OCI-LY3 (cell line): ENCODE data around the gene RPP14.

Source experiments
- H2AFZ ChIP-seq: fragments of 200-600, 300-600 bp; shearing (Covaris generic); 2 replicates; pipeline ENCODE4 v1.6.0; 2014; ENCODE audit warnings: antibody characterized with exemption, low read depth, low read length
- H3K27ac ChIP-seq: fragments of 200-600, 300-600 bp; sonication (generic); 2 replicates; pipeline ENCODE4 v1.5.1; 2014; ENCODE audit warnings: mild to moderate bottlenecking, low read length, moderate library complexity, mixed read lengths
- H3K27me3 ChIP-seq: fragments of 200-600, 300-600 bp; sonication (generic); 2 replicates; pipeline ENCODE4 v1.6.1; 2014; ENCODE audit warnings: low read depth, low read length, mixed read lengths
- H3K36me3 ChIP-seq: fragments of 200-600, 300-600 bp; sonication (generic); replicated peaks from 2 replicates; pipeline ENCODE3; 2014; ENCODE audit warnings: low read depth, low read length, mixed read lengths
- H3K4me1 ChIP-seq: fragments of 300-600, 200-600 bp; sonication (generic); 2 replicates; pipeline ENCODE4 v1.6.1; 2014; ENCODE audit warnings: low read length, mixed read lengths
- H3K4me2 ChIP-seq: fragments of 200-600, 300-600 bp; sonication (generic); 2 replicates; pipeline ENCODE4 v1.6.1; 2014; ENCODE audit warnings: low read length, mixed read lengths
- H3K4me3 ChIP-seq: fragments of 300-600, 200-600 bp; sonication (generic); 2 replicates; pipeline ENCODE4 v1.5.1; 2014; ENCODE audit warnings: antibody characterized with exemption, mild to moderate bottlenecking, low read length, moderate library complexity
- H3K79me2 ChIP-seq: fragments of 300-600, 200-600 bp; shearing (Covaris generic); 2 replicates; pipeline ENCODE4 v1.6.1; 2014; ENCODE audit warnings: mild to moderate bottlenecking, low read length, mixed read lengths
- H3K9ac ChIP-seq: fragments of 300-600, 200-600 bp; shearing (Covaris generic); 2 replicates; pipeline ENCODE4 v1.6.0; 2014; ENCODE audit warnings: mild to moderate bottlenecking, low read length, moderate library complexity
- H3K9me3 ChIP-seq: fragments of 200-600, 300-600 bp; shearing (Covaris generic); 2 replicates; pipeline ENCODE4 v1.6.1; 2014; ENCODE audit warnings: low read length, mixed read lengths; ENCODE audit not compliant: insufficient read depth
- H4K20me1 ChIP-seq: fragments of 200-600, 300-600 bp; sonication (generic); 2 replicates; pipeline ENCODE4 v1.6.1; 2016; ENCODE audit warnings: low read length, mixed read lengths; ENCODE audit not compliant: insufficient read depth
- CTCF ChIP-seq: fragments of 200-600, 300-600 bp; sonication (generic); IDR thresholded peaks from 2 replicates; pipeline ENCODE4 v1.5.1; 2014; ENCODE audit warnings: antibody characterized with exemption, low read length, low read depth
- EZH2phosphoT487 ChIP-seq: fragments of 200-600 bp; shearing (Covaris generic); IDR thresholded peaks from 2 replicates; pipeline ENCODE4 v1.6.1; 2018; ENCODE audit warnings: antibody characterized with exemption, mixed run types, low read depth

The RPP14 gene

GRCh38 chr3:58341376-58341775 is 35.3 kb downstream of the RPP14 start:
- Histone ChIP-seq H3K36me3 (no peaks in the 10 kb centered on the region), H2AFZ (no peak overlapping the region), H3K4me2 (no peak overlapping the region), H3K79me2 (no peaks in the 10 kb centered on the region), H4K20me1 (no peaks in the 10 kb centered on the region), H3K9ac (no peak overlapping the region), H3K27ac (no peak overlapping the region), H3K27me3 (no peaks in the 10 kb centered on the region), H3K9me3 (no peaks in the 10 kb centered on the region), H3K4me3 (no peak overlapping the region), H3K4me1 (no peaks in the 10 kb centered on the region)
- no peak for TF ChIP-seq CTCF
- no peak for TF ChIP-seq EZH2phosphoT487

GRCh38 chr3:58342676-58343075 is 36.6 kb downstream of the RPP14 start:
- Histone ChIP-seq H3K9ac (no peak overlapping the region), H3K4me1 (no peaks in the 10 kb centered on the region), H3K27ac (no peak overlapping the region), H2AFZ (no peak overlapping the region), H3K4me3 (no peak overlapping the region), H4K20me1 (no peaks in the 10 kb centered on the region), H3K79me2 (no peaks in the 10 kb centered on the region), H3K27me3 (no peaks in the 10 kb centered on the region), H3K36me3 (no peaks in the 10 kb centered on the region), H3K4me2 (no peak overlapping the region), H3K9me3 (no peaks in the 10 kb centered on the region)
- TF ChIP-seq CTCF (no peak), EZH2phosphoT487 (no peak)

GRCh38 chr3:58345457-58345856 is 39.4 kb downstream of the RPP14 start:
- peaks cover 5% of the 10 kb centered on the region; the same call in 1 of the 2 replicates for H3K9me3 ChIP-seq
- no peaks in the 10 kb centered on the region for H3K79me2 ChIP-seq
- H3K4me2 ChIP-seq = no peak overlapping the region
- no peaks in the 10 kb centered on the region for H4K20me1 ChIP-seq
- no peaks in the 10 kb centered on the region for H3K27me3 ChIP-seq
- peaks cover 2% of the 10 kb centered on the region for H3K36me3 ChIP-seq
- H3K4me1 ChIP-seq = peaks cover 18% of the 10 kb centered on the region
- H3K4me3 ChIP-seq = no peak overlapping the region
- H2AFZ ChIP-seq = no peak overlapping the region
- no peak overlapping the region for H3K27ac ChIP-seq
- TF ChIP-seq CTCF (no peak), EZH2phosphoT487 (no peak)
- no peak overlapping the region for H3K9ac ChIP-seq

- H3K79me2 ChIP-seq = no peaks in the 10 kb centered on the region
- H3K4me2 ChIP-seq = no peak overlapping the region
- no peak overlapping the region for H2AFZ ChIP-seq
- no peak overlapping the region for H3K4me3 ChIP-seq
- TF ChIP-seq EZH2phosphoT487 (no peak), CTCF (no peak)
- peaks cover 2% of the 10 kb centered on the region for H3K36me3 ChIP-seq
- no peak overlapping the region for H3K9ac ChIP-seq
- peaks cover 11% of the 10 kb centered on the region; the same call in 1 of the 2 replicates for H3K9me3 ChIP-seq
- no peaks in the 10 kb centered on the region for H4K20me1 ChIP-seq
- no peak overlapping the region for H3K27ac ChIP-seq
- H3K27me3 ChIP-seq = peaks cover 5% of the 10 kb centered on the region; the same call in 1 of the 2 replicates
- peaks cover 23% of the 10 kb centered on the region for H3K4me1 ChIP-seq
Observed at GRCh38 chr3:58346368-58346767, 40.3 kb downstream of the RPP14 start.
